MCF 10A (cell line): ENCODE results near the gene SMYD2. TPM values are rescaled to one million over a fixed set of nuclear protein-coding genes. Genes with fewer than 3 reads are reported as not detected.
A peak's percentile ranks its signal among the peaks of the same experiment; 100 is the strongest.

Experiments used
- BruUV-seq: library from RNA; stranded (reverse); fragments of 400-500 nt; replicated peaks from 2 replicates; lab custom pipeline; 2021; lab: Mats Ljungman, UMichigan
- CTCF ChIA-PET: fragments of 300-600 bp; sonication (Branson Sonifier 250); formaldehyde crosslinking; extraction: SDS; loops from one replicate; lab custom pipeline; 2021; ENCODE audit warnings: antibody characterized with exemption, inconsistent platforms; lab: Yijun Ruan, JAX
- POLR2A ChIA-PET: fragments of 300-600, 350-650 bp; sonication (Branson Sonifier 250); formaldehyde crosslinking; extraction: SDS; loops from one replicate; lab custom pipeline; 2020; ENCODE audit warnings: antibody characterized with exemption, inconsistent platforms; lab: Yijun Ruan, JAX
- DNase-seq: peaks from one replicate; pipeline ENCODE4 v3.0.0-alpha.2; 2018; ENCODE audit not compliant: unreplicated experiment
- H3K27ac Mint-ChIP-seq: one replicate; pipeline ENCODE4 v1.8.0; 2022; ENCODE audit warnings: mild to moderate bottlenecking, low read depth, mixed read lengths; ENCODE audit not compliant: unreplicated experiment
- H3K27me3 Mint-ChIP-seq: one replicate; pipeline ENCODE4 v1.8.0; 2022; ENCODE audit warnings: mixed read lengths; ENCODE audit not compliant: insufficient read depth, unreplicated experiment
- H3K36me3 Mint-ChIP-seq: one replicate; pipeline ENCODE4 v1.8.0; 2022; ENCODE audit warnings: mild to moderate bottlenecking, moderate library complexity, mixed read lengths; ENCODE audit not compliant: insufficient read depth, unreplicated experiment
- H3K4me1 Mint-ChIP-seq: one replicate; pipeline ENCODE4 v1.8.0; 2022; ENCODE audit warnings: mixed read lengths; ENCODE audit not compliant: insufficient read depth, unreplicated experiment
- H3K4me3 Mint-ChIP-seq: one replicate; pipeline ENCODE4 v1.8.0; 2022; ENCODE audit warnings: mild to moderate bottlenecking, moderate library complexity, mixed read lengths; ENCODE audit not compliant: unreplicated experiment
- H3K9me3 Mint-ChIP-seq: one replicate; pipeline ENCODE4 v1.8.0; 2022; ENCODE audit warnings: mixed read lengths; ENCODE audit not compliant: unreplicated experiment
- intact Hi-C: fragments of 100-400 bp; cut with micrococcal nuclease; formaldehyde crosslinking; loops from 2 replicates; pipeline ENCODE4 v1.14.1; 2022
- total RNA-seq: library from RNA; stranded (reverse); gene quantifications from 2 replicates; pipeline ENCODE4 v1.2.3, GENCODE V29; 2022
- TF ChIP-seq, protein P1 (sequence below): fragments of 200-600 bp; IDR thresholded peaks from one replicate; pipeline ENCODE4 v1.8.0; 2022; ENCODE audit warnings: antibody characterized with exemption, mild to moderate bottlenecking; ENCODE audit not compliant: unreplicated experiment

The SMYD2 gene
- total RNA-seq, 1 experiment from 2014 or later: 75.1 TPM

DNA sequence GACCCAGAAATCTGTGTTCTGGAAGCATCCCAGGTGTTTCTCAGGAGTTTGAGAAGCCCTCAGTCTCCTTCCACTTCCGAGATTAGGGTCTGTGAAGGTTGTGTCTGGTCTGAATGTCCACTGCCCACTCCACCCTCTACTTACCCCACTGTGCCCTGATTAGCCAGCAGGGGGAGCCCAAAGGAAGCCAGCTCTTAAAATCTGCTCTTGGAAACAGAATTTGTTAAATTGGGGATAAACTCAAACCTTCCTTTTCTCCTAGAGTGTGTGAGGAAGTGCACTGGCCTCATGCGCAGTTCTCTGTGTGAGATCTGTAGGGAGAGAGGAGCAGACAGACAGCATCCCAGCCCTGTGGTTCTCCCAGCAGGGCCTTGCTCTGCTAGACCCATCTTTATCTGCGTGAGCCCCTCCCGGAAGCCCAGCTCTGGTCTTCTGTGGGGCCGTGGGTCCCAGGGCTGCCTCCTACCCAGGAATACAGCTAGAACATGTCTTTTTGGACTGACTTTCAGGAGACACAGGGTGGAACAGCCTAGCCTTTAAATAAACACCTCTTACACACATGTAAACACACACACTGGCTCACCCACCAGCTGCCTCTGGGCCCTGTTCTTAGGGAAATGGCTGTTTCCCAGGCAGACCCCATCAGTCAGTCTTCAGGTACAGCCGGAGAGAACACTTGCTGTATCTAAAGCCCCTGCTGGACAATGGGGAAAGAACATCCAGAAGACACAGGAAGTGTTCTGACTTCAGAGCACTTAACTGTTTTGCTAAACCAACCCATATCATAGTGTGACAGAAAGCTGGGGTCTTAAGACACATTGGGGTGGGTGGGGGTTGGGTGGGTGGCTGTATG is 52.2 kb downstream of the SMYD2 start:
- H3K27ac Mint-ChIP-seq: peak overlapping the region; percentile 73
- H3K4me1 Mint-ChIP-seq: no peaks in the 10 kb centered on the region
- H3K36me3 Mint-ChIP-seq: peaks cover 55% of the 10 kb centered on the region
- TF ChIP-seq, protein P1, sequence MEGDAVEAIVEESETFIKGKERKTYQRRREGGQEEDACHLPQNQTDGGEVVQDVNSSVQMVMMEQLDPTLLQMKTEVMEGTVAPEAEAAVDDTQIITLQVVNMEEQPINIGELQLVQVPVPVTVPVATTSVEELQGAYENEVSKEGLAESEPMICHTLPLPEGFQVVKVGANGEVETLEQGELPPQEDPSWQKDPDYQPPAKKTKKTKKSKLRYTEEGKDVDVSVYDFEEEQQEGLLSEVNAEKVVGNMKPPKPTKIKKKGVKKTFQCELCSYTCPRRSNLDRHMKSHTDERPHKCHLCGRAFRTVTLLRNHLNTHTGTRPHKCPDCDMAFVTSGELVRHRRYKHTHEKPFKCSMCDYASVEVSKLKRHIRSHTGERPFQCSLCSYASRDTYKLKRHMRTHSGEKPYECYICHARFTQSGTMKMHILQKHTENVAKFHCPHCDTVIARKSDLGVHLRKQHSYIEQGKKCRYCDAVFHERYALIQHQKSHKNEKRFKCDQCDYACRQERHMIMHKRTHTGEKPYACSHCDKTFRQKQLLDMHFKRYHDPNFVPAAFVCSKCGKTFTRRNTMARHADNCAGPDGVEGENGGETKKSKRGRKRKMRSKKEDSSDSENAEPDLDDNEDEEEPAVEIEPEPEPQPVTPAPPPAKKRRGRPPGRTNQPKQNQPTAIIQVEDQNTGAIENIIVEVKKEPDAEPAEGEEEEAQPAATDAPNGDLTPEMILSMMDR: peak; percentile 99
- intact Hi-C loops: loop anchor here (1.0 to 5.0 kb wide), 7 partner anchors 218 to 1194 kb away; partner anchors contain the start of gene PTPN14
- POLR2A ChIA-PET: interaction anchor here (0.6 to 6.1 kb wide), 21 partner anchors 8 to 586 kb away, joined by 3 to 53 read pairs (median 4); partner anchors contain the start of genes PTPN14 and SMYD2
- BruUV-seq: TSS peak; percentile 3
- peak; percentile 79 for DNase-seq
- CTCF ChIA-PET: interaction anchor here (0.5 to 20.4 kb wide), 111 partner anchors 6 to 1300 kb away, joined by 3 to 958 read pairs (median 5); partner anchors contain the start of genes CENPF, PTPN14 and SMYD2
- no peak overlapping the region for H3K4me3 Mint-ChIP-seq
- no peaks in the 10 kb centered on the region for H3K27me3 Mint-ChIP-seq
- no peaks in the 10 kb centered on the region for H3K9me3 Mint-ChIP-seq

- peaks cover 50% of the 10 kb centered on the region for H3K36me3 Mint-ChIP-seq
- no peak for DNase-seq
- ChIA-PET POLR2A (interaction anchor here (0.5 to 1.3 kb wide), 9 partner anchors 11 to 1285 kb away, joined by 3 to 4 read pairs (median 3); partner anchors contain the start of gene SMYD2), CTCF (interaction anchor here (0.7 to 20.4 kb wide), 15 partner anchors 7 to 1193 kb away, joined by 3 to 958 read pairs (median 5); no protein-coding TSS in a partner anchor)
- TF ChIP-seq, protein P1: no peak
- no peak overlapping the region for H3K4me3 Mint-ChIP-seq
- no peaks in the 10 kb centered on the region for H3K9me3 Mint-ChIP-seq
- intact Hi-C loops: no loop called here
- peak overlapping the region; percentile 21 for H3K27ac Mint-ChIP-seq
- no TSS peak for BruUV-seq
- no peaks in the 10 kb centered on the region for H3K4me1 Mint-ChIP-seq
- H3K27me3 Mint-ChIP-seq: no peaks in the 10 kb centered on the region
Observed at GRCh38 chr1:214335567-214335966, 54.6 kb downstream of the SMYD2 start.

- BruUV-seq: no TSS peak
- H3K9me3 Mint-ChIP-seq: no peaks in the 10 kb centered on the region
- ChIA-PET CTCF (interaction anchor here (1.0 to 20.4 kb wide), 9 partner anchors 8 to 303 kb away, joined by 3 to 958 read pairs (median 358); no protein-coding TSS in a partner anchor), POLR2A (interaction anchor here (0.7 to 1.6 kb wide), 5 partner anchors 13 to 1215 kb away, joined by 3 to 4 read pairs (median 3); no protein-coding TSS in a partner anchor)
- TF ChIP-seq, protein P1: no peak
- H3K36me3 Mint-ChIP-seq: peaks cover 45% of the 10 kb centered on the region
- no peak overlapping the region for H3K27ac Mint-ChIP-seq
- no peak overlapping the region for H3K4me3 Mint-ChIP-seq
- H3K4me1 Mint-ChIP-seq: no peaks in the 10 kb centered on the region
- no peak for DNase-seq
- H3K27me3 Mint-ChIP-seq: no peaks in the 10 kb centered on the region
- intact Hi-C loops: no loop called here
Observed at GRCh38 chr1:214337015-214337414, 56.1 kb downstream of the SMYD2 start.

GRCh38 chr1:214337511-214337910 is 56.6 kb downstream of the SMYD2 start:
- no peak for DNase-seq
- Mint-ChIP-seq H3K4me1 (no peaks in the 10 kb centered on the region), H3K27ac (no peak overlapping the region), H3K4me3 (no peak overlapping the region), H3K36me3 (peaks cover 49% of the 10 kb centered on the region), H3K9me3 (no peaks in the 10 kb centered on the region), H3K27me3 (no peaks in the 10 kb centered on the region)
- ChIA-PET POLR2A (interaction anchor here (0.7 to 1.6 kb wide), 4 partner anchors 12 to 248 kb away, joined by 3 to 4 read pairs (median 3); no protein-coding TSS in a partner anchor), CTCF (interaction anchor here (0.6 to 20.4 kb wide), 10 partner anchors 9 to 301 kb away, joined by 3 to 958 read pairs (median 250); no protein-coding TSS in a partner anchor)
- TF ChIP-seq, protein P1: no peak
- no TSS peak for BruUV-seq
- intact Hi-C loops: no loop called here
